HG03159 (cell line): ENCODE data around the gene PTPRN.
"Not testable (repeated sequence)": the region's sequence is repeated elsewhere in the genome, so short reads cannot be mapped to it uniquely, and the experiment has no call there.

Experiments
- ATAC-seq: cut with Tn5 transposase; IDR thresholded peaks from one replicate; pipeline ENCODE4 v1.9.1; 2021; ENCODE audit warnings: mild to moderate bottlenecking, moderate library complexity; ENCODE audit not compliant: unreplicated experiment

PTPRN gene

DNA sequence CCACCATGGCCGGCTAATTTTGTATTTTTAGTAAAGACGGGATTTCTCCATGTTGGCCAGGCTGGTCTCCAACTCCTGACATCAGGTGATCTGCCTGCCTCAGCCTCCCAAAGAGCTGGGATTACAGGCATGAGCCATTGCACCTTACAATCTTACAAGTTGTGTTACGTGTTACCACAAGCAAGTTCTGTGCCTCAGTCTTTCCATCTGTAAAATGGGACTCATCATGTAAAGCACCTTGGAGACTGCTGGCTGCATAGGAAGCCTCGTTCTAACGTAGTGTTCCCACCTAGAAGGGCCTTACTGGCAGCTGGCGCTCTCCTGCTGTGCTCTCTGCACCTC, 20.0 kb downstream of the PTPRN start:
- ATAC-seq: no peak

DNA sequence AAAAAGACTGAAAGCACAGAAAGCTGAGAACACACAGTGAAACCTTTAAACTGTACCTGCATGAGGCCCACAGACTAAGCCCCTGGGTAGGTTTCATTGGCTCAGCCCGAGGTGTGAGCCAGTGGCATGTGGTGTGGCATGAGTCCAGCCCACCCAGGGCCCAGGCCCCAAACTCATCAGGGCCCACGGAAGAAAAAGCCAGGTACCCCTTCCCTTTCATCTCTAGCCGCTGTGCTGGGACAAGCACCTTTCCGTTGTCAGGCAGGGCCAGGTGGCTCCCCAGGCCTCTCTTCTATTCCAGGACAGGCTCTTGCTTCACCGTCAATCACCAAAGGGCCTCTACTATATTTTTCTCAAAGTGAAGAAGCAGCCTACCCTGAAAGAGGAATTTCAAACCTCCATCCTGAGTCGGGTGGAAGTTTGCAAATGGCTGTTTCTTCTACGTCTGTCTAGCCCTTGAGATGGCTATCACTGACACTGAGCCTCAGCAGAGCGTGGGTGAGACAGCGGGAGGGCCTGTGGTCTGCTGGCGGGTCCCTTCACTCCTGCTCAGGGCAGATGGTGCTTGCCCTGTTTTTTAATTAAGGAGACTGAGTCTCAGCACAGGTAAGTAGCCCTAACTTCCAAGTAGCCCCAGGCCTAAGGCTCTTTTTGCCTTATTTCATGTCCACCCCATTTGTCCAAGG, 21.5 kb downstream of the PTPRN start:
- ATAC-seq: no peak

- not testable (repeated sequence) for ATAC-seq
Observed at GRCh38 chr2:219287116-219287440, 22.1 kb downstream of the PTPRN start.

- ATAC-seq: no peak
Observed at GRCh38 chr2:219286436-219287115, 22.6 kb downstream of the PTPRN start.

DNA sequence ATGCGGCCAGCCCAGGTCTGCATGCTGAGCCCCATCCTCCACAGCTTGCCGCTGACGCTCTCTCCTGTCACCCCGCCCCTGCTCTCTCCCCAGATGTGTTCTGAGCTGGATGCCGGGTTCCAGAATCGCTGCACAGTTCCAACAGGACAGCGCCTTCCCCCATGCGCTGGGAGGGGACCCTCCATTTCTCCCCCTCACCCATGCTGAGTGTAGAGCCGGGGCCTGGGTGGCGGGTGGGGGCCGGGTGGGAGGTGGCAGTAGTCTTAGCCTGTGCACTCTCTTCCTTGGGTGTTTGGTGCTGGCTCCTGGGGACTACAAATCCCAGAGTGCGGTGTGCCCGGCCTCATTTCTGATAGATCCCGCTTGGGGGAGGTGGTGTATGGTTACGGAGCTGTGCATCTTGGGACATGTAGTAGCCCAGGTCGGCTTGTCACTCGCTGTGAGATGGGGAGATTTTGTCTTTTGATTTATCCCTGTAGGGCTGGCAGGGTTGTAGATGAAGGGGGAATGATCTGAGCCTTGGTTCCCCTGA, 23.2 kb downstream of the PTPRN start:
- no peak for ATAC-seq

DNA sequence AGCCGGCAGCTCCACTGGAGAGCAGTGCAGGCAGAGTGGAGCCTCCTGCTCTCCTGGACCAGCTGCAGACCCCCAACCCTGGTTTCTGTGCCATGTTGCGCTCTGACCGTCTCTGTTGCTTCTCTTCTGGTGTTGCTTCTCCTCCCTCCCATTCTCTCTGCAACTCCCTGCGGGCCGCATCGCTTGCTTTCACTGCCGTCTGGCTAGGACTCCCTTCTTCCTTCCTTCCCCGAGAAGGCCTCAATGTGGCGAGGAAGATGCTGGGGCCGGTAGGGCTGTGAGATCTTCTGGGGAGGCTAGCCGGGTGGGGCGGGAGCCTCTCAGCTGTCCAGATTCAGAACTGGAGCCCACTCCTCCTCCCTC, 23.8 kb downstream of the PTPRN start:
- no peak for ATAC-seq

GRCh38 chr2:219284501-219285372, 24.5 kb downstream of the PTPRN start:
- no peak for ATAC-seq

GRCh38 chr2:219282943-219283581, 26.1 kb downstream of the PTPRN start:
- no peak for ATAC-seq

- no peak for ATAC-seq
Observed at GRCh38 chr2:219282375-219282774, 26.8 kb downstream of the PTPRN start.

DNA sequence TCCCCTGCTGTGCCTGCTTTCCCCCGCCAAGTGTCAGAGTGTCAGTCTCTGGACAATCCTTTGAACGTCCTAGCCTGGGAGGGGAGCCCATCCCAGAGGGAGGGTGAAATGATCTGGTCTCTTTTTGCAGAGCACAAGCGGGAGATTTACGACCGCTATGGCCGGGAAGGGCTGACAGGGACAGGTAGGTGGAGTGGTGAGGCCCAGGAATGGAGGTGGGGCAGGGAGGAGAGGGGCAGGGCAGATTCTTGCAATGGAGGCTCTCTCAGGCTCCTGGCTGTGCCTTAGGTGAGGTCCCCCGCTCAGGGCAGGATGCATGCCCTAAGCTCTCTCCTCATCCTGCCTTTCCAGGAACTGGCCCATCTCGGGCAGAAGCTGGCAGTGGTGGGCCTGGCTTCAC, 27.6 kb downstream of the PTPRN start:
- no peak for ATAC-seq

- no peak for ATAC-seq
Observed at GRCh38 chr2:219280651-219281050, 28.6 kb downstream of the PTPRN start.

- peak; percentile 38 for ATAC-seq
Observed at GRCh38 chr2:219279916-219280516, 29.2 kb downstream of the PTPRN start.

DNA sequence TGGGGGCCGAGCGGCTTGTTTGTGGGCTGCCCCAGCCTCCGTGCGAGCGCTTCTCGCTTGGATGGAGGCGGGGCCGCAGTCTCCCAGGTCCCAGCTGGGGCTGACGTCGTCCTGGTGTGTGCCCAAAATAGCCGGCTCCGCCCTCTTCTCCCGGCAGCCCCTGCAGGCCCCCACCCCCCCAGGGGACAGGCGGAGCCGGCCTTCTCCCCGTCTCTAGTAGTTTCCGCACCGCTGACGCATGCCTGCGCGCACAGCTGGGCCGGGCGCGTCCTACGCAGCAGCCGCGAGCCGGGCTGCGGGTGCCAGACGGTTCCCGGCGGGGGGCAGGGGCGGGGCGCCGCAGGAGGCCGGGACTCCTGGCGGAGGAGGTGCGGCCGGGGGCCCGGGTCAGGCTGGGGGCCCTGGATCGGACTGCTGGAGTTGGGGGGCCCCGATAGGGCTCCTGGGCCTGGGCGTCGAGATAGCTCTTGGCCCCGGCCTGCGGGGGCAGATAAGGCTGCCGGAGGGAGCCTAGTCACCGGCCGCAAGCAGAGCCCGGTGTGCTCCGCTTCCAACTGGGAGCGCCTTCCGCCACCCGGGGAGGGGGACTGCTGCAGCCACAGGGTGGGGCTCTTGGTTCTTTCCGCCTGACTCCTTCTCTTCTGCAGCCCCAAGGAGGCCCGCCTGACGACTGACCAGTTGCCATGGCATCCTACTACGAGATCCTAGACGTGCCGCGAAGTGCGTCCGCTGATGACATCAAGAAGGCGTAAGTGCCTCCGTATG, 29.9 kb downstream of the PTPRN start, which contains the start of gene DNAJB2:
Gene DNAJB2 (plus strand): TSS at position 216 of the 765 bp plus-strand sequence. CDS start 468 bp downstream, at position 684.
- ATAC-seq: peak; percentile 86

GRCh38 chr2:219278655-219279150, 30.5 kb downstream of the PTPRN start:
- ATAC-seq: no peak

DNA sequence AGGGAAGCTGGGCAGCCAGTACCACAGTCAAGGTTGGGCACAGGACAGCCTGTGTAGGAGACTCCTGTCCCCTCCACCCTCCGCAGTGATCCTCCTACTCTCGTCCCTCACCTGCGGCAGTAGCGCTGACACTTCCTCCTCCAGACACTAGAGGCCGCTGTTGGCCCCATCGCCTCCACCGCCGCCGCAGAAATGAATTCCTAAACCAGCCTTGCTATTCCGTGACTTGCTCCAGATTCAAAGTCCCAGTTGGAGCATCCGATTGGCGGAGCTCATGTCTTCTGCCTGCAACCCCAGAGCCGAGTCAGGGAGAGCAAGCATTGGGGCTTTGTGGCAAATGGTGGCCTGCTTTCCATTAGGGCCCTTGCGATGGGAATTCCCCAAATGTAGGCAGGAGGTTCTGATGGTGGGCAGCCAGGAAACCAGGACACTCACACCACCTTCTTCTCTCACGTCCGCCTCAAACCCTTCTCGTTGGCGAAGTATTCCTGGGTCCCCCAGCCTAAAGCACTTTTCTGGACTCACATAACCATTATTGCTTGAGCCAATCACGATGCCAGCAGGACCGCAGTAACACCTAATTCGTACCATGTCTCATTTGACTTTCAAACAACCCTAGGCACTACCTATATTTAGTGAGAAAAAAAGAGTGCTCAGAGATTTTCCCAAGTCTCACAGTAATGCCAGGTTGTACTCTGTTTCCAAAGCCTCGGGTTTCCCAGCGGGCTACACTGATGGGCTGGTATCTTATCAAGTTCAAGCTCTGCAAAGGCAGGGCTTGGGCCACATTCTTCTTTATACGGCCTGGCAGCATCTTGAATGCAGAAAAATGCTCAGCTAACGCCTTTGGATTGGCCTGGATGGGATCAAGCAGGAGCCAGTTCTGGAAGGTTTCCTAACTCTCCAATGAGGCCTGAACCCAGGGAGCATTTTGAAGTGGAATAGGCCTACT, 31.2 kb downstream of the PTPRN start:
- no peak for ATAC-seq

- ATAC-seq: no peak
Observed at GRCh38 chr2:219274361-219274921, 34.8 kb downstream of the PTPRN start.

GRCh38 chr2:219273937-219274336, 35.3 kb downstream of the PTPRN start:
- no peak for ATAC-seq

DNA sequence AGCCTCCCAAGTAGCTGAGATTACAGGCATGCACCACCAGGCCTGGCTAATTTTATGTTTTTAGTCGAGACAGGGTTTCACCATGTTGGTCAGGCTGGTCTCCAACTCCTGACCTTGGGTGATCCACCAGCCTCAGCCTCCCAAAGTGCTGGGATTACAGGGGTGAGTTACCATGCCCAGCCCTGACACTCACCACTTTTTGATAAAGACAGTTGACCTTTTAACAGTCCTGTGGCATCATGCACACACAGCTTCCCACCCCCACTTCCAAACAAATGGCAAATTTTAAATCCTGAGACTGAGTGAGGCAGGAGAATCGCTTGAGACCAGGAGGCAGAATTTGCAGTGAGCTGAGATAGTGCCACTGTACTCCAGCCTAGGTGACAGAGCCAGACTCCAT, 36.2 kb downstream of the PTPRN start:
- ATAC-seq: no peak
